ENCODE results near the gene TECTB. TPM values are rescaled to one million over a fixed set of nuclear protein-coding genes. Genes with fewer than 3 reads are reported as not detected.

TECTB gene
- total RNA-seq, 4 donors from 2014 or later: not detected

DNA sequence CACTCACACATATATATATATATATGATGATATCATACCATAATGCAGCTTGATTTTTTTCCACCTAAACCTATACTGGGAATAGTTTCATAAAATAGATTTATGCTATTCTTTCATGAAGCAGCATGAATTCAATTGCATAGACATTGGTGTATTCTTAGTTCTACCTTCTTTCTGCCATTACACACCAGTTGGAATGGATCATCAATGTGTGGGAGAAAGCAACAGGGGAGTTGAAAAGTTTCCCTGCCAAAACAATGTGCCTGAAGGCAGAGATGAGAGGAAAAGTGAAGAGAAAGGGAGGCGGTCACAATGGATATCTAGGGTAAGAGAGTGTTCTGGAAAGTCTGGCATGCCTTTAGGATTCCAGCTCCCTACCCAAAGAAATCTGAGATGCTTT lies 65.6 kb downstream of the TECTB start:
- no peaks in the 10 kb centered on the region for H3K36me3 ChIP-seq
- no peaks in the 10 kb centered on the region for H3K4me1 ChIP-seq
- H3K4me3 ChIP-seq: no peak overlapping the region
- DNase-seq: no peak
- intact Hi-C loops (cut with DNase I): no loop called here
- no peaks in the 10 kb centered on the region for H3K9me3 ChIP-seq
- TF ChIP-seq, protein P1, sequence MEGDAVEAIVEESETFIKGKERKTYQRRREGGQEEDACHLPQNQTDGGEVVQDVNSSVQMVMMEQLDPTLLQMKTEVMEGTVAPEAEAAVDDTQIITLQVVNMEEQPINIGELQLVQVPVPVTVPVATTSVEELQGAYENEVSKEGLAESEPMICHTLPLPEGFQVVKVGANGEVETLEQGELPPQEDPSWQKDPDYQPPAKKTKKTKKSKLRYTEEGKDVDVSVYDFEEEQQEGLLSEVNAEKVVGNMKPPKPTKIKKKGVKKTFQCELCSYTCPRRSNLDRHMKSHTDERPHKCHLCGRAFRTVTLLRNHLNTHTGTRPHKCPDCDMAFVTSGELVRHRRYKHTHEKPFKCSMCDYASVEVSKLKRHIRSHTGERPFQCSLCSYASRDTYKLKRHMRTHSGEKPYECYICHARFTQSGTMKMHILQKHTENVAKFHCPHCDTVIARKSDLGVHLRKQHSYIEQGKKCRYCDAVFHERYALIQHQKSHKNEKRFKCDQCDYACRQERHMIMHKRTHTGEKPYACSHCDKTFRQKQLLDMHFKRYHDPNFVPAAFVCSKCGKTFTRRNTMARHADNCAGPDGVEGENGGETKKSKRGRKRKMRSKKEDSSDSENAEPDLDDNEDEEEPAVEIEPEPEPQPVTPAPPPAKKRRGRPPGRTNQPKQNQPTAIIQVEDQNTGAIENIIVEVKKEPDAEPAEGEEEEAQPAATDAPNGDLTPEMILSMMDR (IDR thresholded peaks at IDR 0.05): no peak
- TF ChIP-seq POLR2A (IDR thresholded peaks at IDR 0.05): no peak
- H3K27me3 ChIP-seq: no peaks in the 10 kb centered on the region
- 80 to 85% methylated on average over 1 of the region's 1 CpG for WGBS, 2 donors
- H3K27ac ChIP-seq: no peak overlapping the region

DNA sequence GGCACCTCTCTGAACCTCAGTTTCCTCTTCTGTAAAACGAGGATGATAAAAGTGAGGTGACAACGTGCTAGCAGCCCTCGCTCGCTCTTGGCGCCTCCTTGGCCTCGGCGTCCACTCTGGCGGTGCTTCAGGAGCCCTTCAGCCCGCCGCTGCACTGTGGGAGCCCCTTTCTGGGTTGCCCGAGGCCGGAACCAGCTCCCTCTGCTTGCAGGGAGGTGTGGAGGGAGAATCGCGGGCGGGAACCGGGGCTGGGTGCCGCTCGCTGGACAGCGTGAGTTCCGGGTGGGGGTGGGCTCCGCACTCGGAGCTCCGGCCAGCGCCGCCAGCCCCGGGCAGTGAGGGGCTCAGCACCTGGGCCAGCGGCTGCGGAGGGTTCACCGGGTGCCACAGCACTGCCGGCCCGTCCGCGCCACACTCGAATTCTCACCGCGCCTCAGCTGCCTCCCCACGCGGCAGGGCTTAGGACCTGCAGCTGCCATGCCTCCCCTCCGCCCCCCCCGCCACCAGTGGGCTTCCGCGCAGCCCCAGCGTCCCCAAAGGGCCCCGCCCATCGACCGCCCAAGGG lies 66.4 kb downstream of the TECTB start:
- intact Hi-C loops (cut with DNase I): no loop called here
- H3K4me3 ChIP-seq: no peak overlapping the region
- H3K27ac ChIP-seq: no peak overlapping the region
- H3K27me3 ChIP-seq: no peaks in the 10 kb centered on the region
- TF ChIP-seq, protein P1 (IDR thresholded peaks at IDR 0.05): no peak
- no peak for TF ChIP-seq POLR2A (IDR thresholded peaks at IDR 0.05)
- no peaks in the 10 kb centered on the region for H3K36me3 ChIP-seq
- H3K4me1 ChIP-seq: no peaks in the 10 kb centered on the region
- WGBS, 2 donors: 88% methylated on average over 13 of the region's 46 CpGs; no CpG with 5 or more reads in 1 of the 2 donors
- H3K9me3 ChIP-seq: no peaks in the 10 kb centered on the region
- no peak for DNase-seq

DNA sequence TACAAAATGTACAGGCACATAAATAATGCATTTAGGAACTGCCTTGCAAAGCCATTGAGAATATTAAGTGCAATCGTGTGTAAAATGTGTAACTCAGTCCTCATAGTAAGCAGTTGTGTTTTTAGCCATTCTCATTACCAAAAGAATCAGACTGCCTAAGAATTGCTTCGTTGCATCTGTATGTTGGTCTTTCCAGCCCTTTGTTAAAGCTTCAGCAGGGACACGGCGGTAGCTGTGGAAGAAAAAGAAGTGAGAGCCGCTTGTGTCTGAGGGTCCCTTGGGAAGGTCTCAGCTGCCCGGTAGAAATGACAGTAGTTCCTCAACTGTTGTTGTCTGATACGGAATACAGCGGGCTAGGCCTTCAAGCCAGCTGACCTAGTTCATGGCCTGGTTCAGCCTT lies 67.9 kb downstream of the TECTB start:
- intact Hi-C loops (cut with DNase I): no loop called here
- DNase-seq: no peak
- WGBS, 2 donors: 72 to 84% methylated on average over 8 of the region's 8 CpGs

DNA sequence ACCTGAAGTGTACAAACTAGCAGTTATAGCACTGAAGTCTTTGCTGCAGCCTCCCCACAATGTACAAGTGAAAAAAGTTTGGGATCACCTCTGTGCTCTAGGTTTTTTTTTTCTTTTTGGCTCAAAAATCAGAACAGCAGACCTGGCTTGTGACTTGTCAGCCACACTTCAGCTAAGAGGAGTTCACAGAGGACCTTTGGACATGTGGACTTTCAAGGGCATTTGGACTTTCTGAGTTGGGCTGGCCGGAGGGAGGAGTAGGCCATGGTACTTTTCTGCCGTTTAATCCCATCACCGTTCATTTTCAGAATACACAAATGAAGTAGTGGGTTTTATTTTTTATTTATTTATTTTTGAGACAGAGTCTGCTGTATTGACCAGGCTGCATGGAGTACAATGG lies 68.8 kb downstream of the TECTB start:
- intact Hi-C loops (cut with DNase I): no loop called here

More for the DNA sequence above, 67.9 kb downstream of the TECTB start:
- no peaks in the 10 kb centered on the region for H3K27me3 ChIP-seq
- H3K4me1 ChIP-seq: no peaks in the 10 kb centered on the region
- H3K36me3 ChIP-seq: no peaks in the 10 kb centered on the region
- TF ChIP-seq, protein P1 (IDR thresholded peaks at IDR 0.05): no peak
- TF ChIP-seq POLR2A (IDR thresholded peaks at IDR 0.05): no peak
- H3K4me3 ChIP-seq: no peak overlapping the region
- no peaks in the 10 kb centered on the region for H3K9me3 ChIP-seq
- H3K27ac ChIP-seq: no peak overlapping the region

DNA sequence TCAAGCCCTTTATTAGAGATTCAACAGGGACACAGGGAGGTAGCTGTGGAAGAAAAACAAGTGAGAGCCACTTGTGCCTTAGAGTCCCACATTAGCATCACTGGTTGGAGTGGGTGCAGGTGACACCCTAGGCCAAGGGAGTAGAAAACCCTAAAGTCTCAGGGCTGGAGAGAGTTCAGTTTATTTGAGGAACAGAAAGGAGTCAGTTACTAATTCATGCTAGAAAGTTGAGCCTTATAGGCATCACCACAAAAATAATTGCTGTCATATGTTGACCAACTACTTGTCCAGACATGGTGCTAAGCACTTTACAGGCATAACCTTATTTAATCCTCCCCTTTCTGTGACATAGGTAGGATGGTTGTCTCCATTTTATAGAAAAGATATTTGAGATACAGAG lies 69.8 kb downstream of the TECTB start:
- no peak overlapping the region for H3K4me3 ChIP-seq
- no peak for TF ChIP-seq POLR2A (IDR thresholded peaks at IDR 0.05)
- TF ChIP-seq, protein P1 (IDR thresholded peaks at IDR 0.05): no peak
- intact Hi-C loops (cut with DNase I): no loop called here
- H3K27ac ChIP-seq: no peak overlapping the region
- H3K4me1 ChIP-seq: no peaks in the 10 kb centered on the region
- H3K36me3 ChIP-seq: no peaks in the 10 kb centered on the region
- no peaks in the 10 kb centered on the region for H3K9me3 ChIP-seq
- H3K27me3 ChIP-seq: no peaks in the 10 kb centered on the region
- DNase-seq: no peak

More for the DNA sequence above, 68.8 kb downstream of the TECTB start:
- no peak for TF ChIP-seq POLR2A (IDR thresholded peaks at IDR 0.05)
- TF ChIP-seq, protein P1 (IDR thresholded peaks at IDR 0.05): no peak
- Histone ChIP-seq H3K9me3 (no peaks in the 10 kb centered on the region), H3K4me1 (no peaks in the 10 kb centered on the region), H3K36me3 (no peaks in the 10 kb centered on the region), H3K27me3 (no peaks in the 10 kb centered on the region), H3K27ac (no peak overlapping the region), H3K4me3 (no peak overlapping the region)
- WGBS, 2 donors: 66 to 83% methylated on average over 2 to 3 of the region's 3 CpGs
- no peak for DNase-seq

Small RNAs within 50 kb of the gene (small RNA-seq; reads per million reads assigned to genes)
- 0 reads per million in 4 donors for gene MIR6715A

Other genes starting within 250 kb of the TECTB start
- gene GPAM, start 99.6 kb upstream of the TECTB start, total RNA-seq: 1 to 10 TPM; 2.4 to 4.4 (median 4.1) TPM
- 10 to 100 TPM in 2 of 4 donors, 1 to 10 TPM in 2; 5.2 to 15.9 (median 8.2) TPM for gene ACSL5, start 90.7 kb downstream of the TECTB start, total RNA-seq
- 10 to 100 TPM; 15.1 to 31.1 (median 24.7) TPM for gene ZDHHC6, start 163.5 kb downstream of the TECTB start, total RNA-seq
- 10 to 100 TPM; 27.0 to 61.3 (median 49.8) TPM for gene VTI1A, start 163.8 kb downstream of the TECTB start, total RNA-seq

All from esophagus squamous epithelium (tissue), 5 donors.